DND-41 (cell line): ENCODE results near the gene TRAPPC2.

Source experiments
- EZH2 ChIP-seq: IDR thresholded peaks from 3 replicates; pipeline ENCODE4 v1.6.1; 2012; ENCODE audit warnings: borderline replicate concordance, low read depth, mild to moderate bottlenecking, moderate library complexity, low read length, inconsistent platforms; ENCODE audit not compliant: severe bottlenecking
- TF ChIP-seq, protein P1 (sequence below): IDR thresholded peaks from 2 replicates; pipeline ENCODE4 v1.5.1; 2012; ENCODE audit warnings: borderline replicate concordance, low read length, moderate library complexity, mild to moderate bottlenecking; ENCODE audit not compliant: poor library complexity, severe bottlenecking; ENCODE audit errors: extremely low read depth

DNA sequence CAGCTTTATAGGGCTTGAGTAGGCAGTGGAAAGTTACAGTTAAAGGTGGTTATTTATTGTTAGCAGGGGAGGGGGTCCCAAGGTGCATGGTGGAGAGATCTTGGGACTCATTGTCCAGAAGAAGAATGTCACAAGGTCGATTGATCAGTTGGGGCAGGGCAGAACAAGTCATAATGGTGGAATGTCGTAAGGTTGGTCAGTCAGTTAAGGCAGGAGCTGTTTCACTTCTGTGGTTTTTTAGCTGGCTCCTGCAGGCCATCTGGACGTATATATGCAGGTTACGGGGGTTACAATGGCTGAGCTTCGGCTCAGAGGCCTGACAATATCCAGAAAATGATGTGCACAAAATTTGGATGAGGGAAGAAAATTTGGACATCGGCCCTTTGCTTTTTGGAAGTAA is 7.3 kb upstream of the TRAPPC2 start:
- TF ChIP-seq, protein P1, sequence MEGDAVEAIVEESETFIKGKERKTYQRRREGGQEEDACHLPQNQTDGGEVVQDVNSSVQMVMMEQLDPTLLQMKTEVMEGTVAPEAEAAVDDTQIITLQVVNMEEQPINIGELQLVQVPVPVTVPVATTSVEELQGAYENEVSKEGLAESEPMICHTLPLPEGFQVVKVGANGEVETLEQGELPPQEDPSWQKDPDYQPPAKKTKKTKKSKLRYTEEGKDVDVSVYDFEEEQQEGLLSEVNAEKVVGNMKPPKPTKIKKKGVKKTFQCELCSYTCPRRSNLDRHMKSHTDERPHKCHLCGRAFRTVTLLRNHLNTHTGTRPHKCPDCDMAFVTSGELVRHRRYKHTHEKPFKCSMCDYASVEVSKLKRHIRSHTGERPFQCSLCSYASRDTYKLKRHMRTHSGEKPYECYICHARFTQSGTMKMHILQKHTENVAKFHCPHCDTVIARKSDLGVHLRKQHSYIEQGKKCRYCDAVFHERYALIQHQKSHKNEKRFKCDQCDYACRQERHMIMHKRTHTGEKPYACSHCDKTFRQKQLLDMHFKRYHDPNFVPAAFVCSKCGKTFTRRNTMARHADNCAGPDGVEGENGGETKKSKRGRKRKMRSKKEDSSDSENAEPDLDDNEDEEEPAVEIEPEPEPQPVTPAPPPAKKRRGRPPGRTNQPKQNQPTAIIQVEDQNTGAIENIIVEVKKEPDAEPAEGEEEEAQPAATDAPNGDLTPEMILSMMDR: no peak
- TF ChIP-seq EZH2: no peak
